K562 (cell line): ENCODE measurements around the gene PAPSS2. TPM values are rescaled to one million over a fixed set of nuclear protein-coding genes. Genes with fewer than 3 reads are reported as not detected.

Experiments used
- ATAC-seq: fragments of 200-7000 bp; cut with Tn5 transposase; 3 replicates; pipeline ENCODE4 v1.9.1; 2020; ENCODE audit warnings: moderate library complexity
- BruUV-seq: library from RNA; stranded (reverse); fragments of 400-500 nt; replicated peaks from 2 replicates; lab custom pipeline; 2021; lab: Mats Ljungman, UMichigan
- CTCF ChIA-PET: fragments of 300-600 bp; formaldehyde crosslinking; extraction: SDS; loops from one replicate; lab custom pipeline; 2021; ENCODE audit warnings: low intra/inter-chr PET ratio; lab: Yijun Ruan, JAX
- POLR2A ChIA-PET: fragments of 300-600, 350-650 bp; sonication (Branson Sonifier 250); formaldehyde crosslinking; extraction: SDS; loops from one replicate; lab custom pipeline; 2021; ENCODE audit warnings: antibody characterized with exemption, inconsistent platforms; lab: Yijun Ruan, JAX
- DNase-seq, 4 experiments: peaks; one replicate each; pipeline versions ENCODE4 v3.0.0 to v3.0.0-alpha.2; 2011 to 2018; ENCODE audit warnings: low spot score in 3 of 4, mixed read lengths in 3 of 4; ENCODE audit errors: extremely low read depth in 1 of 4
- FAIRE-seq: peaks from 2 replicates; lab custom pipeline; 2011; peaks lifted over from hg19 to GRCh38; lab: Jason Lieb, UNC
- H2AFZ ChIP-seq: 2 replicates; pipeline ENCODE4 v1.6.0; 2011; ENCODE audit warnings: low read depth, low read length, control low read depth, inconsistent platforms
- H3K27ac ChIP-seq: fragments of 200-600 bp; 3 replicates; pipeline ENCODE4 v1.8.0; 2011; ENCODE audit warnings: low read depth, mild to moderate bottlenecking, control low read depth, inconsistent platforms, low read length, moderate library complexity, mixed read lengths; ENCODE audit errors: extremely low read depth
- H3K27me3 ChIP-seq, 2 experiments: fragments of 300-600 bp in 1 of 2; 2 replicates in 1 of 2; 3 replicates in 1 of 2; pipeline versions ENCODE4 v1.6.0 to v1.8.0; 2011; ENCODE audit warnings: inconsistent platforms in 2 of 2, low read length in 2 of 2, mild to moderate bottlenecking in 1 of 2, mixed read lengths in 1 of 2, moderate library complexity in 1 of 2; ENCODE audit not compliant: control insufficient read depth in 2 of 2, insufficient read depth in 2 of 2
- H3K36me3 ChIP-seq: fragments of 300-600 bp; 3 replicates; pipeline ENCODE4 v1.8.0; 2011; ENCODE audit warnings: mild to moderate bottlenecking, low read length, inconsistent platforms; ENCODE audit not compliant: control insufficient read depth, insufficient read depth
- H3K4me1 ChIP-seq, 2 experiments: fragments of 200-600 bp in 1 of 2; replicated peaks in 1 of 2; 2 replicates in 1 of 2; 3 replicates in 1 of 2; pipeline versions ENCODE4 v1.5.1 to v1.8.0; 2011; ENCODE audit warnings: inconsistent platforms in 2 of 2, low read length in 2 of 2, mild to moderate bottlenecking in 1 of 2, mixed read lengths in 1 of 2, moderate library complexity in 1 of 2; ENCODE audit not compliant: control insufficient read depth in 2 of 2, insufficient read depth in 2 of 2
- H3K4me2 ChIP-seq: 2 replicates; pipeline ENCODE4 v1.6.1; 2011; ENCODE audit warnings: low read length, control low read depth, inconsistent platforms, mixed read lengths; ENCODE audit not compliant: insufficient read depth
- H3K4me3 ChIP-seq: fragments of 200-600 bp; sonication (generic), shearing (Covaris generic); 2 replicates; pipeline ENCODE4 v1.5.1; 2016; ENCODE audit warnings: control low read depth, inconsistent platforms
- H3K79me2 ChIP-seq: fragments of 200-600 bp; 3 replicates; pipeline ENCODE4 v1.8.0; 2011; ENCODE audit warnings: low read length, inconsistent platforms; ENCODE audit not compliant: control insufficient read depth, insufficient read depth
- H3K9ac ChIP-seq, 2 experiments: 2 replicates each; pipeline versions ENCODE4 v1.6.0 to v1.6.1; 2011; ENCODE audit warnings: low read depth in 2 of 2, low read length in 2 of 2, control low read depth in 1 of 2, inconsistent platforms in 1 of 2, mild to moderate bottlenecking in 1 of 2, mixed read lengths in 1 of 2; ENCODE audit not compliant: insufficient read depth in 1 of 2
- H3K9me1 ChIP-seq: one replicate; pipeline ENCODE4 v1.6.0; 2011; ENCODE audit warnings: inconsistent platforms, mild to moderate bottlenecking, low read length, moderate library complexity; ENCODE audit not compliant: control insufficient read depth, insufficient read depth
- H3K9me3 ChIP-seq: replicated peaks from 2 replicates; pipeline ENCODE4 v1.5.1; 2011; ENCODE audit warnings: low read depth, low read length, inconsistent platforms; ENCODE audit not compliant: control insufficient read depth, insufficient read depth
- H4K20me1 ChIP-seq: replicated peaks from 2 replicates; pipeline ENCODE4 v1.6.1; 2011; ENCODE audit warnings: low read length, inconsistent platforms, mixed read lengths; ENCODE audit not compliant: control insufficient read depth, insufficient read depth
- BRF1 ChIP-seq: IDR thresholded peaks from 3 replicates; pipeline ENCODE4 v1.6.1; 2011; ENCODE audit warnings: borderline replicate concordance, mild to moderate bottlenecking; ENCODE audit not compliant: insufficient read length; ENCODE audit errors: extremely low read depth
- E2F4 ChIP-seq: sonication (generic); formaldehyde crosslinking; IDR thresholded peaks from 2 replicates; pipeline ENCODE4 v1.8.0; 2022; ENCODE audit warnings: mild to moderate bottlenecking, low read depth, missing genetic modification reagents
- EGR1 ChIP-seq: fragments of 450-650 bp; conservative IDR thresholded peaks from 2 replicates; pipeline ENCODE4 v1.6.1; 2017; ENCODE audit warnings: mild to moderate bottlenecking
- FOXO4 ChIP-seq: fragments of 450-650 bp; formaldehyde crosslinking; IDR thresholded peaks from 2 replicates; pipeline ENCODE4 v1.4.0; 2020; ENCODE audit warnings: mild to moderate bottlenecking, moderate library complexity
- GTF2A2 ChIP-seq: IDR thresholded peaks from 2 replicates; pipeline ENCODE4 v1.6.1; 2016; ENCODE audit warnings: mild to moderate bottlenecking, missing genetic modification characterization, missing compliant biosample characterization
- IFI16 ChIP-seq: fragments of 250-450 bp; sonication (Bioruptor Pico); IDR thresholded peaks from 2 replicates; pipeline ENCODE4 v2.1.2; 2022; ENCODE audit warnings: mild to moderate bottlenecking, inconsistent platforms
- NR2F6 ChIP-seq: fragments of 450-650 bp; formaldehyde crosslinking; IDR thresholded peaks from 2 replicates; pipeline ENCODE4 v1.4.0; 2020; ENCODE audit warnings: mild to moderate bottlenecking
- NRF1 ChIP-seq, 2 experiments: fragments of 450-650 bp; IDR thresholded peaks in 1 of 2; conservative IDR thresholded peaks in 1 of 2; 2 replicates each; pipeline ENCODE4 v1.6.1; 2014; ENCODE audit warnings: mild to moderate bottlenecking in 2 of 2
- POLR2AphosphoS5 ChIP-seq: IDR thresholded peaks from 2 replicates; pipeline ENCODE4 v1.6.1; 2011; ENCODE audit warnings: mild to moderate bottlenecking, low read depth, low read length, moderate library complexity; ENCODE audit not compliant: control insufficient read depth, insufficient read depth
- SIN3A ChIP-seq, 2 experiments: fragments of 150-350 bp in 1 of 2; IDR thresholded peaks; 2 replicates each; pipeline ENCODE4 v1.6.1; 2011 to 2016; ENCODE audit warnings: borderline replicate concordance in 2 of 2, low read depth in 2 of 2, low read length in 2 of 2, mild to moderate bottlenecking in 2 of 2, moderate library complexity in 2 of 2; ENCODE audit not compliant: control insufficient read depth in 1 of 2
- SLC30A9 ChIP-seq: fragments of 250-450 bp; sonication (Bioruptor Pico); IDR thresholded peaks from 2 replicates; pipeline ENCODE4 v1.8.0; 2022; ENCODE audit warnings: mild to moderate bottlenecking, moderate library complexity
- STAT5A ChIP-seq: IDR thresholded peaks from 2 replicates; pipeline ENCODE4 v1.6.1; 2012; ENCODE audit warnings: low read length, inconsistent platforms, borderline replicate concordance
- UBTF ChIP-seq, 2 experiments: IDR thresholded peaks; 2 replicates each; pipeline ENCODE4 v1.6.1; 2012; ENCODE audit warnings: improper control_type of control experiment in 2 of 2, low read depth in 2 of 2, low read length in 2 of 2, borderline replicate concordance in 1 of 2
- ZNF274 ChIP-seq: IDR thresholded peaks from 2 replicates; pipeline ENCODE4 v1.6.1; 2011; ENCODE audit warnings: low read depth, mild to moderate bottlenecking, low read length, moderate library complexity, borderline replicate concordance
- ZNF395 ChIP-seq: fragments of 200-800 bp; sonication (Bioruptor generic); IDR thresholded peaks from 2 replicates; pipeline ENCODE4 v1.6.1; 2017; ENCODE audit warnings: missing genetic modification characterization, missing compliant biosample characterization
- ZNF586 ChIP-seq: fragments of 450-650 bp; formaldehyde crosslinking; conservative IDR thresholded peaks from 2 replicates; pipeline ENCODE4 v1.4.0; 2020; ENCODE audit warnings: mild to moderate bottlenecking, moderate library complexity
- WGBS: fragments of 100-300 bp; shearing (Covaris generic); methylation state at CpG from one replicate; pipeline ENCODE4 v1.1.6; 2016; ENCODE audit warnings: low coverage, mixed read lengths; ENCODE audit not compliant: insufficient coverage; ENCODE audit errors: missing lambda C conversion rate; 5-methylcytosine and 5-hydroxymethylcytosine counted together
- in situ Hi-C: fragments of 300-500 bp; cut with MboI; formaldehyde crosslinking; loops from 4 replicates; pipeline ENCODE4 v1.15.0; 2018; ENCODE audit warnings: inconsistent platforms, mixed read lengths
- intact Hi-C: fragments of 100-400 bp; cut with micrococcal nuclease; formaldehyde crosslinking; loops from 2 replicates; pipeline ENCODE4 v1.14.2; 2022
- polyA plus RNA-seq, 8 experiments: library from polyadenylated mRNA; depleted of rRNA in 4 of 8; stranded (reverse) in 5 of 8; unstranded in 3 of 8; fragments of >200 nt; fragmentation: Nextera tagmentation in 2 of 8; fragmentation: Illumina TruSeq in 1 of 8; extraction: Ambion mirVana in 2 of 8; extraction: Trizol in 1 of 8; gene quantifications; 2 replicates each; pipeline versions ENCODE4 v1.2.1 to v1.2.3, GENCODE V29; 2011 to 2014; ENCODE audit warnings: inconsistent platforms in 1 of 8, missing spikeins in 1 of 8
- total RNA-seq, 7 experiments: library from RNA; depleted of rRNA in 6 of 7; stranded (reverse); fragments of >200 nt in 6 of 7; fragmentation: Illumina TruSeq in 2 of 7; extraction: Trizol in 2 of 7; gene quantifications; 2 replicates each; pipeline versions ENCODE4 v1.2.1 to v1.2.3, GENCODE V29; 2011 to 2021; ENCODE audit warnings: low replicate concordance in 1 of 7

Gene PAPSS2
- total and polyA plus RNA-seq, 9 of the 15 experiments (the other 6 are each of a cell fraction or from before 2014, with no cell fraction given): 0.01 to 0.29 TPM; not detected in 7

- H3K9ac ChIP-seq: no peak overlapping the region
- H3K9me1 ChIP-seq: no peaks in the 10 kb centered on the region
- H3K79me2 ChIP-seq: no peaks in the 10 kb centered on the region
- POLR2A ChIA-PET: interaction anchor here (0.7 to 1.0 kb wide), 2 partner anchors 8 to 302 kb away, joined by 3 read pairs; no protein-coding TSS in a partner anchor
- in situ Hi-C loops (no loop called here), intact Hi-C loops (no loop called here)
- H2AFZ ChIP-seq: no peak overlapping the region
- H3K27ac ChIP-seq: no peak overlapping the region
- CTCF ChIA-PET: no interaction called here
- H3K9me3 ChIP-seq: no peaks in the 10 kb centered on the region
- TF ChIP-seq UBTF (IDR thresholded peaks at IDR 0.05; ENCODE audit: borderline replicate concordance in 1 of 2, low read depth in 2 of 2, low read length in 2 of 2) (no peak), NR2F6 (CRISPR knock-in tag) (no peak), IFI16 (CRISPR knock-in tag) (no peak), ZNF586 (CRISPR knock-in tag) (no peak), BRF1 (no peak), SIN3A (IDR thresholded peaks at IDR 0.05; ENCODE audit: borderline replicate concordance in 2 of 2, control insufficient read depth in 1 of 2, low read depth in 2 of 2, low read length in 2 of 2) (no peak), POLR2AphosphoS5 (no peak), GTF2A2 (no peak), EGR1 (no peak), ZNF395 (CRISPR knock-in tag) (no peak), STAT5A (no peak), FOXO4 (CRISPR knock-in tag) (no peak), E2F4 (no peak), NRF1 (conservative IDR thresholded peaks at IDR 0.05 in 1 of 2, IDR thresholded peaks at IDR 0.05 in 1 of 2) (no peak), ZNF274 (no peak), SLC30A9 (CRISPR knock-in tag) (no peak)
- no peaks in the 10 kb centered on the region for H4K20me1 ChIP-seq
- FAIRE-seq (no peak), DNase-seq (no peak), ATAC-seq (no peak)
- H3K4me2 ChIP-seq: no peak overlapping the region
- no TSS peak for BruUV-seq
- peaks cover 3 to 15% of the 10 kb centered on the region in 2 experiments for H3K27me3 ChIP-seq
- 0% methylated on average over 4 of the region's 4 CpGs for WGBS
- no peak overlapping the region for H3K4me3 ChIP-seq
- no peaks in the 10 kb centered on the region for H3K36me3 ChIP-seq
- H3K4me1 ChIP-seq: no peaks in the 10 kb centered on the region
These were observed 47.1 kb downstream of the PAPSS2 start for GRCh38 chr10:87706731-87707130.
